HG03571 (cell line): Measurements from ENCODE around the gene PDE4A.
A peak's percentile ranks its signal among the peaks of the same experiment; 100 is the strongest.
"Not testable (repeated sequence)": the region's sequence is repeated elsewhere in the genome, so short reads cannot be mapped to it uniquely, and the experiment has no call there.

Source experiments
- ATAC-seq: cut with Tn5 transposase; IDR thresholded peaks from one replicate; pipeline ENCODE4 v1.9.1; 2021; ENCODE audit not compliant: unreplicated experiment

Gene PDE4A

DNA sequence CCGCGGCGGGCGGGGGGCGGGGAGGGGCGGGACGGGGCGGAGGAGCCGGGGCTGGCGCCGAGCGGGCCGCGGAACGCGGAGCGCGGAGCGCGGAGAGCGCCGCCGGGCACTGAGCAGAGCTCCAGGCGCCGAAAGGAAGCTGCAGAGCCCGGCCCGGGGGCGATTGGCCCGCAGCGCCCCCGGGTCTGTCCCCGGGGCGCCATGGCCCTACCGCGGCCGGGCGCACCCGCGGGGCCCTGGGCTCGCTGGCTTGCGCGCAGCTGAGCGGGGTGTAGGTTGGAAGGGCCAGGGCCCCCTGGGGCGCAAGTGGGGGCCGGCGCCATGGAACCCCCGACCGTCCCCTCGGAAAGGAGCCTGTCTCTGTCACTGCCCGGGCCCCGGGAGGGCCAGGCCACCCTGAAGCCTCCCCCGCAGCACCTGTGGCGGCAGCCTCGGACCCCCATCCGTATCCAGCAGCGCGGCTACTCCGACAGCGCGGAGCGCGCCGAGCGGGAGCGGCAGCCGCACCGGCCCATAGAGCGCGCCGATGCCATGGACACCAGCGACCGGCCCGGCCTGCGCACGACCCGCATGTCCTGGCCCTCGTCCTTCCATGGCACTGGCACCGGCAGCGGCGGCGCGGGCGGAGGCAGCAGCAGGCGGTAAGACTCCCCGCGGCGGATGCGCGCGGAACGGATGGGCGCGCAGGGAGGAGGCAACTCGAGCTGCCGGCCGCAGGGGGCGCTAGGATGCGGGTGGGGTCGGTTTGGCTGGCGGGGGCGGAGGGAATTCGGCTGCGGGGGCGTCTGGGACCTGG is at the start of gene PDE4A:
TSS of gene PDE4A (plus strand) at position 95 of the 796 bp plus-strand sequence. CDS start at position 322, 227 bp downstream.
- ATAC-seq, result no peak

DNA sequence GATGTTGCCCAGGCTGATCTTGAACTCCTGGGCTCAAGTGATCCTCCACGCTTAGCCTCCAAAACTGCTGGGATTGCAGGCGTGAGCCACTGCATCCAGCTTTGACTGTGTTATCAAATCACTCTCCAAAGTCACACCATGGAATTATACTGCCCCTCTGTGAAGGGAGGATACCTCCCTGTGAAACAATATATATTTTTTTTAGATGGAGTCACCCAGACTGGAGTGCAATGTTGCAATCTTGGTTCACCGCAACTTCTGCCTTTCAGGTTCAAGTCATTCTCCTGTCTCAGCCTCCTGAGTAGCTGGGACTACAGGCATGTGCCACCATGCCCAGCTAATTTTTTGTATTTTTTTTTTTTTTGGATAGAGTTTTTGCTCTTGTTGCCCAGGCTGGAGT is 47.6 kb upstream of the PDE4A start:
- no peak for ATAC-seq

GRCh38 chr19:10374931-10375330 is 45.4 kb upstream of the PDE4A start:
- no peak for ATAC-seq

- ATAC-seq, result not testable (repeated sequence)
These were observed 43.1 kb upstream of the PDE4A start for GRCh38 chr19:10377140-10377640.

DNA sequence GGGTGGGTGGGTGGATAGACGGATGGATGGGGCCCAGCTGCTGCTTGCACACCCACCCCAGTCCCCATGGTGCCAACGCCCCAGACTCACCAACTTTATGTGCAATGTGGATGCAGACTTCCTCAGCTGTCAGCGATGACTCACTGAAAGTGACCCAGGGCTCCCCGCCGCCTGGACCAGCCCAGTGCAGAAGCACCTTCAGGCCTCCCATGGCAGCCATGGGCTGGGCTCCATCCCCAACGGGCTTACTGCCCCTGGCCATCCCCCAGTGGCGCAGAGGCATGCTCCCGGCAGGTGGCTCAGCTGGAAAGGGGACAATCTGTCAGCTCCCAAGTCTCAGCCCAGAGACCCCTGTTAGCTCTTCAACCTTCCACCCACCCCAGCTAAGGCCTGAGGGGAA is 42.2 kb upstream of the PDE4A start:
- ATAC-seq, result no peak

GRCh38 chr19:10379880-10380312 is 40.4 kb upstream of the PDE4A start:
- ATAC-seq, result no peak

DNA sequence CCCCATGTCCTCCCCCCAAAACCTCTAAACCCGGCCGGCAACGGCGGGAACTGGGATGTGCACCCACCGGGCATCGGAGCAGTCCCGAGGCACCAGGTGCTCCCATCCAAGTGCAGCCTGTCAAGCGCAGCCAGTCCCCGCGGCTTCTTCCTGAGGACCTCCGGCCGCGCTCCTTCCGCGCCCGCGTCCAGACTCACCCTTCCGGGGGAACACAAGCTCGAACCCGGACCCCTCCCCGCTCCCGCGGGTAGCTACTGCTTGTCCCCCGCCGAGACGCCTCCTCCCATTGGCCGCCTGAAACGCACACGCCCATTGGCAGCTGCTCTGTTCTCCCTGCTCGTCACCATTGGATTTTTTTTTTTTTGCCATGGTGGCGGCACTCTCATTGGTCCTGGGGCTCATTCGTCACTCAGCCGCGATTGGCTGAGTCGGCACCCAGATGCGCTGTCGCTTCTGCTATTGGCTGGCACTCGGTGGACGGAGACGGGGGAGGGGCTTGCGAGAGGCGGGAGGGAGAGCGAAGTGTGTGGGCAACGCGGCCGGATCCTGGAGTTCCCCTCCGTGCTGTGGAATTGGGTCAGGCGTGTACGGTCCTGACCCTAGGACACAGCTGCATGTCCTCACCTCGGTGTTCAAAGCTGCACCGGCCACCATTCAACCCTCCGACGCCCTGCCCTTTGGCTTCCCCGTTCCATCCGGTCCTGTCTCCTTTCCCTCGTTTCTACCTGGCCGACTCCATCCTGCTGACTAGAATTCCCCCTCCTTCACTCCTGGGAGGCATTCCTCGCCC is 39.8 kb upstream of the PDE4A start, which contains the start of gene TYK2:
TSS of gene TYK2 (minus strand) at position 260 of the 790 bp plus-strand sequence. CDS start 2,166 bp downstream, outside the sequence.
- ATAC-seq, result peak; percentile 84

GRCh38 chr19:10383223-10383499 is 37.2 kb upstream of the PDE4A start:
- not testable (repeated sequence) for ATAC-seq

DNA sequence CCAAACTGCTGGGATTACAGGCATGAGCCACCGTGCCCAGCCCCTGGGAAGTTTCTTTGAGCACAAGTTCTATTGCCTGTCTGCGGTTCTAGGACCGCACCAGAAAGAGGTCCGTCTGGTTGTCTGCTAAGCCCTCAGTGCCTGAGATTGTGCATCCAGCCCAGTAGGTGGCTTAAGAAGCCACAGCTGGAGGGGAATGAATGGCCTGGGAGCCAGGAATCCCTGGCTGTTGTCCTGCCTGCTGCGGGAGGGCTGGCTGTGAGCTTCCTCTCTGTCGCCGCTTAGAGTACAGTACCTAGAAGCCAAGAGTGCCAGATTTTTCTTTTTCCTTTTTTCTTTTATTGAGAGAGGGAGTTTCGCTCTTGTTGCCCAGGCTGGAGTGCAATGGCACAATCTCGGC is 35.8 kb upstream of the PDE4A start:
- ATAC-seq, result no peak

- no peak for ATAC-seq
These were observed 31.4 kb upstream of the PDE4A start for GRCh38 chr19:10388957-10389356.

- ATAC-seq, result no peak
These were observed 30.5 kb upstream of the PDE4A start for GRCh38 chr19:10389863-10390262.

- no peak for ATAC-seq
These were observed 29.6 kb upstream of the PDE4A start for GRCh38 chr19:10390652-10391286.

- ATAC-seq, result no peak
These were observed 28.2 kb upstream of the PDE4A start for GRCh38 chr19:10392120-10392519.

DNA sequence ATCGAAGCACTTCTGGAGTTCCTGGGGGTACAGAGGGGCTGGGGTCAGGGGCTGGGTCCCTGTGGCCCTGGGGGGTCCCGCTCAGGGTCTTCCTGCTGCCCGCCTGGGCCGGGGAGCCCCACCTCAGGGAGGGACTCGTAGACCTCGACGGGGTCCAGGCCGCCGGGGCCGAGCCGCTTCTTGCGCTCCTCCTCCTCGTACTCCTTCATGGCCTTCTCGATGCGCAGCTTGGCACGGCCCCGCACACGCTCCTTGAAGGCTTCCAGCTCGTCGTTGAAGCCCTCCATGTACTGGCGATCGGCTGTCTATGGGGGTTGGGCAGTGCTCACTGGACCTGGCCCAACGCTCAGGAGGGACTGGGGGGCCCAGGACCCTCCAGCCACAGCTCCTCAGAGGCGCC is 27.2 kb upstream of the PDE4A start:
- ATAC-seq, result no peak

- no peak for ATAC-seq
These were observed 25.3 kb upstream of the PDE4A start for GRCh38 chr19:10395003-10395402.

DNA sequence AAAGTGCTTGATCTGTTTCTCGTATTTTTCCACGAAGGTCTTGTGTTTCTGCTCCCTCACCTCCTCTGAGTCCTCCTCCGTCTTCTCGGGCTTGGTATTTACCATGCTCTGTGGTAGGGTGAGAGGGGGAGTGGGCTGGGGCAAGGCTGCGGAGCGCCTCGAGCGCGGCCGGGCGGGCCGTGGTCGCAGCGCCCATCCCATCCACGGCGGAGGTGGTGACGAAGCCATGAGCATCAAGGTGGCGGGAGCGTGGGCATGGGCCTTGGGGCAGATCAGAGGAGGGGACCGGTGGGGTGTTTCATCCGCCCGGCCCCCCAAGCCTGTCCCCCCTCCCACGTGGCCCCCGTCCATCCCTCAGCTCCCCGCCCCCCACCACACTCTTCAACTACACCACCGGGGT is 24.9 kb upstream of the PDE4A start:
- no peak for ATAC-seq

DNA sequence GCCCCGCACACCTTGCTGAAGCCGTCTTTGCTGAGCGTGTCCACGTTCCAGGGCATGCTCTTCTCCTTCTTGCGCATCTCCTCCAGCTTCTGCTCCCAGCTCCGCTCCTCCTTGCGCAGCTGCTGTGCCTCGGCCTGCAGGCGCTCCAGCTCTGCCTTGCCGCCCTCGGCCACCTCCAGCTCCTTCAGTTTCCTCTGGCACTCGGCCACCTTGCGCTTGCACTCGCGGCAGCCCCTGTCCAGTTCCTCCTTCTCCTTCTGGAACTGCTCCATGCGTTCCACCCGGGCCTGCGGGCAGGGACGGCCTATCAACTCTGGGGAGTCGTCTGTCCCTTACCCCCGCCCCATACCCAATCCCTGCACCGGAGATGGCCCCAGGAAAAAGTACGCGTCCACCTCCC is 24.4 kb upstream of the PDE4A start:
- no peak for ATAC-seq

- no peak for ATAC-seq
These were observed 21.5 kb upstream of the PDE4A start for GRCh38 chr19:10398819-10399218.

GRCh38 chr19:10399340-10399739 is 21.0 kb upstream of the PDE4A start:
- ATAC-seq, result not testable (repeated sequence)

- ATAC-seq, result no peak
These were observed 20.5 kb upstream of the PDE4A start for GRCh38 chr19:10399878-10400277.

- ATAC-seq, result no peak
These were observed 17.8 kb upstream of the PDE4A start for GRCh38 chr19:10402441-10403038.
